ENCODE results near the gene MRPS12. TPM values are rescaled to one million over a fixed set of nuclear protein-coding genes. Genes with fewer than 3 reads are reported as not detected.

Gene MRPS12
- total and polyA plus RNA-seq, 2 of the 13 experiments (the other 11 are each of a cell fraction or from before 2014, with no cell fraction given): 27.5 to 54.8 TPM

DNA sequence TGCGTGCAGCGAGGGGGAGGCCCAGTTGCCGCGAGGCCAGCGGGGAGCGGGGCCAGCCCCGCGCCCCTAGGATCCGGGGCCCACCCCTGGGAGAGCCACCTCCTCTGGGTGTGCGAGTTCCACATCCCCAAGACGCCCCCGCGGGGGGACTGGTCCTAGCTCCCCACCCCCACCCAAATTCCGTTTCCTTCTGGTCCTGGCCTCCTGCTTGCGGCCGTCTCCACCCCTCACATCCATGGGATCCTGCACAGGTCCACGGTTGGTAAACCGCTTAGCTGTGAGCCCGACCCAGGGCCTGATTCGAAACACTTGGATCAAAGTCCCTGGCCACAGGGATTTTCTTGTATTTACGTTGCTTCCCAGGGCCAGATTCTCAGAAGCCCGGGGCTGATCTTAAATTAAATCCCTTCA lies 45.1 kb downstream of the MRPS12 start (continued):
- TF ChIP-seq, protein P1, sequence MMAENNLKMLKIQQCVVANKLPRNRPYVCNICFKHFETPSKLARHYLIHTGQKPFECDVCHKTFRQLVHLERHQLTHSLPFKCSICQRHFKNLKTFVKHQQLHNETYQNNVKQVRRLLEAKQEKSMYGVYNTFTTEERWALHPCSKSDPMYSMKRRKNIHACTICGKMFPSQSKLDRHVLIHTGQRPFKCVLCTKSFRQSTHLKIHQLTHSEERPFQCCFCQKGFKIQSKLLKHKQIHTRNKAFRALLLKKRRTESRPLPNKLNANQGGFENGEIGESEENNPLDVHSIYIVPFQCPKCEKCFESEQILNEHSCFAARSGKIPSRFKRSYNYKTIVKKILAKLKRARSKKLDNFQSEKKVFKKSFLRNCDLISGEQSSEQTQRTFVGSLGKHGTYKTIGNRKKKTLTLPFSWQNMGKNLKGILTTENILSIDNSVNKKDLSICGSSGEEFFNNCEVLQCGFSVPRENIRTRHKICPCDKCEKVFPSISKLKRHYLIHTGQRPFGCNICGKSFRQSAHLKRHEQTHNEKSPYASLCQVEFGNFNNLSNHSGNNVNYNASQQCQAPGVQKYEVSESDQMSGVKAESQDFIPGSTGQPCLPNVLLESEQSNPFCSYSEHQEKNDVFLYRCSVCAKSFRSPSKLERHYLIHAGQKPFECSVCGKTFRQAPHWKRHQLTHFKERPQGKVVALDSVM (CRISPR knock-in tag; IDR thresholded peaks at IDR 0.05): peak; percentile 81
- TF ChIP-seq U2AF2 (IDR thresholded peaks at IDR 0.05; ENCODE audit: low read depth, low read length): no peak
- no peak for TF ChIP-seq ZNF138 (CRISPR knock-in tag; IDR thresholded peaks at IDR 0.05; ENCODE audit: low read depth)
- no peak for TF ChIP-seq SP1 (IDR thresholded peaks at IDR 0.05)
- no peak for TF ChIP-seq SP1 (CRISPR knock-in tag; IDR thresholded peaks at IDR 0.05)
- 0 out of 2 replicates have a peak, but pooled peaks have one; percentile 4 for TF ChIP-seq KLF11 (CRISPR knock-in tag; IDR thresholded peaks at IDR 0.05)
- no peak; the same call in 1 of the 2 replicates for TF ChIP-seq POLR2G (IDR thresholded peaks at IDR 0.05; ENCODE audit: low read depth, low read length)
- TF ChIP-seq, protein P2, sequence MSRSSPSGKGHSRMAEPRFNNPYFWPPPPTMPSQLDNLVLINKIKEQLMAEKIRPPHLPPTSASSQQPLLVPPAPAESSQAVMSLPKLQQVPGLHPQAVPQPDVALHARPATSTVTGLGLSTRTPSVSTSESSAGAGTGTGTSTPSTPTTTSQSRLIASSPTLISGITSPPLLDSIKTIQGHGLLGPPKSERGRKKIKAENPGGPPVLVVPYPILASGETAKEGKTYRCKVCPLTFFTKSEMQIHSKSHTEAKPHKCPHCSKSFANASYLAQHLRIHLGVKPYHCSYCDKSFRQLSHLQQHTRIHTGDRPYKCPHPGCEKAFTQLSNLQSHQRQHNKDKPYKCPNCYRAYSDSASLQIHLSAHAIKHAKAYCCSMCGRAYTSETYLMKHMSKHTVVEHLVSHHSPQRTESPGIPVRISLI (CRISPR knock-in tag; IDR thresholded peaks at IDR 0.05; ENCODE audit: borderline replicate concordance): no peak
- no peak for TF ChIP-seq RARG (CRISPR knock-in tag; IDR thresholded peaks at IDR 0.05; ENCODE audit: low read depth)
- TF ChIP-seq ZNF547 (CRISPR knock-in tag; IDR thresholded peaks at IDR 0.05): no peak
- TF ChIP-seq CAMTA2 (CRISPR knock-in tag; IDR thresholded peaks at IDR 0.05; ENCODE audit: borderline replicate concordance): no peak
- no peak for TF ChIP-seq PHF21A (CRISPR knock-in tag; IDR thresholded peaks at IDR 0.05)
- TF ChIP-seq, protein P3, sequence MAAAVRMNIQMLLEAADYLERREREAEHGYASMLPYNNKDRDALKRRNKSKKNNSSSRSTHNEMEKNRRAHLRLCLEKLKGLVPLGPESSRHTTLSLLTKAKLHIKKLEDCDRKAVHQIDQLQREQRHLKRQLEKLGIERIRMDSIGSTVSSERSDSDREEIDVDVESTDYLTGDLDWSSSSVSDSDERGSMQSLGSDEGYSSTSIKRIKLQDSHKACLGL (CRISPR knock-in tag; IDR thresholded peaks at IDR 0.05): no peak
- TF ChIP-seq ZNF619 (CRISPR knock-in tag; IDR thresholded peaks at IDR 0.05): no peak
- no peak for TF ChIP-seq ZFP41 (CRISPR knock-in tag; IDR thresholded peaks at IDR 0.05; ENCODE audit: borderline replicate concordance)
- 0 out of 2 replicates have a peak, but pooled peaks have one; percentile 3 for TF ChIP-seq GFI1 (CRISPR knock-in tag; IDR thresholded peaks at IDR 0.05; ENCODE audit: borderline replicate concordance)
- TF ChIP-seq ZBTB20 (CRISPR knock-in tag; IDR thresholded peaks at IDR 0.05; ENCODE audit: borderline replicate concordance, low read depth): no peak
- TF ChIP-seq ESRRA (CRISPR knock-in tag; IDR thresholded peaks at IDR 0.05; ENCODE audit: low read depth): no peak
- no peak for TF ChIP-seq RELA (CRISPR knock-in tag; IDR thresholded peaks at IDR 0.05)
- TF ChIP-seq, protein P4, sequence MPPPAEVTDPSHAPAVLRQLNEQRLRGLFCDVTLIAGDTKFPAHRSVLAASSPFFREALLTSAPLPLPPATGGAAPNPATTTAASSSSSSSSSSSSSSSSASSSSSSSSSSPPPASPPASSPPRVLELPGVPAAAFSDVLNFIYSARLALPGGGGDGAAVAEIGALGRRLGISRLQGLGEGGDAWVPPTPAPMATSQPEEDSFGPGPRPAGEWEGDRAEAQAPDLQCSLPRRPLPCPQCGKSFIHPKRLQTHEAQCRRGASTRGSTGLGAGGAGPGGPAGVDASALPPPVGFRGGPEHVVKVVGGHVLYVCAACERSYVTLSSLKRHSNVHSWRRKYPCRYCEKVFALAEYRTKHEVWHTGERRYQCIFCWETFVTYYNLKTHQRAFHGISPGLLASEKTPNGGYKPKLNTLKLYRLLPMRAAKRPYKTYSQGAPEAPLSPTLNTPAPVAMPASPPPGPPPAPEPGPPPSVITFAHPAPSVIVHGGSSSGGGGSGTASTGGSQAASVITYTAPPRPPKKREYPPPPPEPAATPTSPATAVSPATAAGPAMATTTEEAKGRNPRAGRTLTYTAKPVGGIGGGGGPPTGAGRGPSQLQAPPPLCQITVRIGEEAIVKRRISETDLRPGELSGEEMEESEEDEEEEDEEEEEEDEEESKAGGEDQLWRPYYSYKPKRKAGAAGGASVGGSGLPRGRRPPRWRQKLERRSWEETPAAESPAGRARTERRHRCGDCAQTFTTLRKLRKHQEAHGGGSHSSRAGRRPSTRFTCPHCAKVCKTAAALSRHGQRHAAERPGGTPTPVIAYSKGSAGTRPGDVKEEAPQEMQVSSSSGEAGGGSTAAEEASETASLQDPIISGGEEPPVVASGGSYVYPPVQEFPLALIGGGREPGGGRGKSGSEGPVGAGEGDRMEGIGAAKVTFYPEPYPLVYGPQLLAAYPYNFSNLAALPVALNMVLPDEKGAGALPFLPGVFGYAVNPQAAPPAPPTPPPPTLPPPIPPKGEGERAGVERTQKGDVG (CRISPR knock-in tag; IDR thresholded peaks at IDR 0.05; ENCODE audit: borderline replicate concordance): no peak
- TF ChIP-seq HCFC1 (IDR thresholded peaks at IDR 0.05; ENCODE audit: low read depth, low read length): no peak
- no peak for TF ChIP-seq ZBTB7A (CRISPR knock-in tag; IDR thresholded peaks at IDR 0.05)
- TF ChIP-seq LCORL (IDR thresholded peaks at IDR 0.05): no peak
- TF ChIP-seq LCORL (CRISPR knock-in tag; IDR thresholded peaks at IDR 0.05): no peak; the same call in 1 of the 2 replicates
- no peak for TF ChIP-seq ZNF234 (CRISPR knock-in tag; conservative IDR thresholded peaks at IDR 0.05)
- no peak for TF ChIP-seq ZNF10 (CRISPR knock-in tag; IDR thresholded peaks at IDR 0.05; ENCODE audit: borderline replicate concordance, low read depth)
- TF ChIP-seq ZNF329 (CRISPR knock-in tag; IDR thresholded peaks at IDR 0.05; ENCODE audit: low read depth): no peak
